Kidney capillary endothelial cell (primary cell): ENCODE results near the gene AQR.
A peak's percentile ranks its signal among the peaks of the same experiment; 100 is the strongest.
"Not testable (repeated sequence)": the region's sequence is repeated elsewhere in the genome, so short reads cannot be mapped to it uniquely, and the experiment has no call there.

Experiments
- DNase-seq: peaks from one replicate; pipeline ENCODE4 v3.0.0-alpha.2; 2018; ENCODE audit warnings: low spot score

The AQR gene

DNA sequence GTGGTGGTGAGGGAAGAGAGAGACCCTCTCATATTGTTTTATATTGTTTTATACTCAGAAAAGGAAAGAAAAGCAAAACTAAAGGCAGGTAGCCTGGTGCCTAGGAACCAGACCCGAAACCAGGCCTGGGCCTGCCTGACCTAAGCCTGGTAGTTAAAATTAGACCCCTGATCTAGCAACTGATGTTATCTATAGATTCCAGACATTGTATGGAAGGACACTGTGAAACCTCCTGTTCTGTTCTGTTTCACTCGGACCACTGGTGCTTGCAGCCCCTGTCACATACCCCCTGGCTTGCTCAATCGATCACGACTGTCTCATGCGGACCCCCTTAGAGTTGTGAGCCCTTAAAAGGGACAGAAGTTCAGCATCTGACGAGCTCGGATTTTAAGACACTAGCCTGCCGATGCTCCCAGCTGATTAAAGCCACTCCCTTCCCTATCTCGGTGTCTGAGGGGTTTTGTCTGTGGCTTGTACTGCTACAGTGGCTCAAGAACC lies 156.6 kb downstream of the AQR start:
- DNase-seq, result not testable (repeated sequence)

DNA sequence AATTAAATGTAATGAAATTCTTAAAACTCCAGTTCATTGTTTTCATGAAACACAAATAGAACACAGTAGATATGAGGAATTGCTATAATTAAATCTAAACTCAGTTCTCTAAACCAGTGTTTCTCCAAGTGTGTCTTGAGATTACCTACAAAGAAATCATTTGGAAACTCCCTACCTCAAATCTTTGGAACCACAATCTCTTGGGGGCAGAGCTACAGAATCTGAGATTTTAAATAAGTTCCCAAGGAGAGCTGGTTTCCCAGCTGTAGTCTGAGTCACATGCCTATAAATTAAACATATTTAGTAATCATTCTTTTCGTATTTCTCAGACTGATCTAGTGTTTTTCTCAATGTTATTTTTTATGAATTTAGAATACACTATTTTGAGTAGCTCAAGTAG lies 157.2 kb downstream of the AQR start:
- no peak for DNase-seq

DNA sequence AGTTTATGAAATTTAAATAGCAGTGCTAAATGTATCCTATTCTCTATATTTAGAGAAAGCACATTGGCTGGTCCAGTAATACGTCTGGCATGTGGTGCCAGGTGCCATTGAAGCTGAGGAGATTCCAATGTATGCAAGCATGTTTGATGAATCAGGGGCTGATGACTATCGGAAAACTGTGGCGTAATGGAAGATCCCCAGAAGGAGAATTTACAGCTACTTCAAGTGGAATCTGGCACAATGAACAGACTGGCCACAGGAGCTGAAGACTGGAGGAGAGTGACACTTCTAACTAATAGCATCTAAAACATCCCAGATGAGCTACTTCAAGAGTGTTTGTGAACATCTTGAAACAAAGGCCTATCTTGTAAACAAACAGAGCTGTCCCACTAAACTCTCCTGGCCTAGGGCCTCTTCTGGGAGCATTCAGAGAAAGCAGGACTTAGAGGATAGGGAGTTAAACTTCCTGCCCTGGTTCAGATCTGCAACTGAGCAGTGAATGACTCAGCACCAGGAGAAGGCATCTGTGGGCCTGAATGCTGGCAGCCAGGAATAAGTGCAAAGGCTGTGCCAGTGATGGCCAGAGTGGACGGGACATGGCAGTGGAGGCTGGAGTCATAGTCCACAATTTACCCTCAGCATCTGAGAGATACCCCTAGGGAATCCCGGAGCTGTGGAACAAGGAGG lies 159.0 kb downstream of the AQR start:
- peak; percentile 24 for DNase-seq

DNA sequence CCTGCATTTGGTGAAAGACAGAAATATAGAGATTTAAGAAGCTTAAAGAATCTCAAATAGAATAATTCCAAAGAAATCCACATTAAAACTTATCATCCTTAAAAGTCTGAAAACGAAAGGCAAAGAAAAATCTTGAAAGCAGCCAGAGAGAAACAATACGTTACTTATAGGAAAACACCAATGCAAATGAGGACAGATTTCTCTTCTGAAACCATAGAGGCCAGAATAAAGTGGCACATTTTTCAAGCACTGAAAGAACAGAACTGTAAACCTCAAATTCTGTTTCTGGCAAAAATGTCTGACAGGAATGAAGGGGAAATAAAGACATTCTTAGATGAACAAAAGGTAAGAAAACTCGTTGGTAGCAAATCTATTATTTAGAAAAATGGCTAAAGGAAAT lies 160.4 kb downstream of the AQR start:
- DNase-seq, result no peak

DNA sequence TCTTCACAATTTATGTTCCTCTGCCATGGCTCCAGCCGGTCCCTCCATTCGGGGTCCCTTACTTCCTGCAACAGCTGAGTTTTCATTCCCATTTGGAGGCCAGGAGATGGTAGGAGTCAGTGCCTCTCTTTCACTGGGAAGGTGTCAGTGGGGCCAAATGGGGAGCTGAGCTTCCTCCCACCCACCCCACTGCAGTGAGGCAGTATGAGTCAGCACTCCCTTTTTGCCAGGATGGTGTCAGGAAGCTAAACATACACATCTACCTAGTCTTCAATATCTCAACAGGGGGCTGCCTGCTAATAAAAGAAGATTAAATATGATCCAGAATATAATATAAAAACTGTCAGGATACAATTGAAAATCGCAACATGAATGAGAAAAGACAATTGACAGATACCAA lies 161.5 kb downstream of the AQR start:
- DNase-seq, result no peak

DNA sequence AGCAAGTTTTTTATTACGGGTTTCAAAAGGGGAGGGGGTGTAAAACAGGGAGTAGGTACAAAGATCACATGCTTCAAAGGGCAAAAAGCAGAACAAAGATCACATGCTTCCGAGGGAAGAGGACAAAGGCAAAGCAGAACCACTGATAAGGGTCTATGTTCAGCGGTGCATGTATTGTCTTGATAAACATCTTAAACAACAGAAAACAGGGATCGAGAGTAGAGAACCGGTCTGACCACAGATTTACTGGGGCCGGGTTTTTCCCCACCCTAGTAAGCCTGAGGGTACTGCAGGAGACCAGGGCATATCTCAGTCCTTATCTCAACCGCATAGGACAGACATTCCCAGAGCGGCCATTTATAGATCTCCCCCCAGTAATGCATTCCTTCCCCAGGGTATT lies 162.3 kb downstream of the AQR start:
- DNase-seq, result not testable (repeated sequence)

DNA sequence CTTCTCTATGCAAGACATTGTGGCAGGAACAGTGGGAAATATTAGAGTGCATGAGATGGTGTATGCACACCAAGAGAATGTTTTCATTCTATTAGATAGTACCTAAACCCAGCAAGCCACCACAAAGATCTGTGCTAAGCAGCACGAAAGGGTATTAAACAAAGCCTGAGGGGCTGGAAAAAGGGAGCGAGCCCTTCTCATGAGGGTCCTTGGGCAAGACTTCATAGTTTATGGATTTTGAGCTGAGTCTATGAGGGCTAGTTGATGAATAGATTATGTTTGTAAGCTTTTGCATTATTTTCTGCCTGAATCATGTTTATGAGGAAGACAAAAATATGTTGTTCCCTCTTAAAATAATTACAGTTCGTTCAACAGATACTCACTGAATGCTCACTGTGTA lies 164.8 kb downstream of the AQR start:
- DNase-seq, result no peak

DNA sequence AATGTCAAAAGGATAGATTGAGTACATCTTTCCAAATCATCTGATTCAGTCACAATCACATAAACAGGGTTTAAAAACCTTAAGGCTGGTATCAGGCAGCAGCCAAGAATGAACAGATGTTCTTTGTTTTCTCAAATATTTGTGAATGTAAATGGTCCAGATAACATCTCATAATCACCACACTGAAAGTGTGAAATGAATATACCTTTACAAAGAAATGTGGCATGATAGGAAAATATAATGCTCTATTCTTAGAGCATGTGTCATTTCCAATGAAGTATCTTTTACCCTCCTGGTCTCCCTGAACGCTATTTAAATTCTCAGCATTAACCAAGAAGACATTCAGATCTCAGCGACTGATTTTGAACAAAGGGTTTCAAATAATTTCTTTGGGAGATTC lies 165.4 kb downstream of the AQR start:
- DNase-seq, result no peak

DNA sequence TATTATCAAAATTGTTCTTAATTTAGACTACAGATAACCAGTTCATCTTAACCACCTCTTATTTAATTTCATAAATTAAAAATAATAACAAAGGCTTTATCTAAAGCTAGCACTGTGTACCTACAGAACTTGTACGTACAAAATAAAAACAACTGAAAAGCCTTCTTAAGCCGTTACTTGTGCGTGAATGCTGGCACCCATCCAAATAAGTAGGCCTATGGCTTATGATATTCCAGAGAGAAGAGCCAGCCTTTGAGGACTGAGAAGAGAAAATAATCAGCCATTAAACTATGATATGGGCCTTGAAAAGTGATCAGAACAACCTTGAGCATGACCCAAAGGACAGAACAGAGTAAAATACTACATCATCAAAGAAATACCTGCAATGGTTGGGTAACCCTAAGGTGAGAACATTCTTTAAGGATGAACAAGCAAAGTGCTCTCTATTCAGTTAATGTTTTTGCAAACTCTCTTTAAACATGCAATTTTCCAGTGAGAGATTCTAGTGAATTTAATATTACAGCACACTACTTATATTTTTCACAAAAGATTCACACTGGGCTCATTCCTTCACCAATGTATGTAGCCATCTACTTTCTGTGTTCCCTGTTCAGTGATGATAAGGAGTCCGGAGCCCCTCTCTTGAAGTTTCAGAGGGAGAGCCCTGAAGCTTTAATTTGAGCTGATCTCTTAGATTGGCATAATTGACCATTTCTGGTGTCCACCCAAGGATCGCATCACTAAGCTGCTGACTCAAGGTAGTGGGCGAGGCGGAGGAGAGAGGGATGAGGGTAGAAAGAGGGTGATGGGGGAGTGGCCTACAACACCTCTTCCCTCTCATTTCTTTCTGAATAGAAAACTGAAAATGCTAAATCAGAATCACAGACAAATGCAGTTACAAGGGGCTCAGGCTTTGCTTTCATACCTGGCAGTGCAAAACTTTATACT lies 166.5 kb downstream of the AQR start:
- no peak for DNase-seq

DNA sequence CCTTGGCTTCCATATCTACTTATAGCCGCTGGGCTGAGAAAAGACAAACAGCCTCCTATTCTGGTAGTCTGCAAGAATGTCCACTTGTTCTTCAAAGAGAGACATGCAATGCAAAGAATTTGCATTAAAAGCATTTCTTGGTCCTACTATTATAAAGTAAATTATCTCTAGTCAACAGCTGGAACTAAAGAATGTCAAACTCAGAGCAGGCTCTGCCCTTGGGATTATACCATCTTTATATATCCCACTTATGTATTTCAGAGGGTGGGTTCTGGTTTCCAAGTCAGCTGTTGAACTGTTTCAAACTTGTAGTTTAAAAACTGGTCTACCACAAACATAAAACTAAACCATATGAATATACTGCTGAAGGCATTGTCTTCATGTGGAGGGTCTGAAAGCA lies 167.2 kb downstream of the AQR start:
- DNase-seq, result no peak
